GM21390 (cell line): ENCODE data around the gene EIF2B2.
"Not testable (repeated sequence)": the region's sequence is repeated elsewhere in the genome, so short reads cannot be mapped to it uniquely, and the experiment has no call there.

Experiments used
- ATAC-seq: cut with Tn5 transposase; IDR thresholded peaks from one replicate; pipeline ENCODE4 v1.9.1; 2021; ENCODE audit not compliant: unreplicated experiment

EIF2B2 gene

DNA sequence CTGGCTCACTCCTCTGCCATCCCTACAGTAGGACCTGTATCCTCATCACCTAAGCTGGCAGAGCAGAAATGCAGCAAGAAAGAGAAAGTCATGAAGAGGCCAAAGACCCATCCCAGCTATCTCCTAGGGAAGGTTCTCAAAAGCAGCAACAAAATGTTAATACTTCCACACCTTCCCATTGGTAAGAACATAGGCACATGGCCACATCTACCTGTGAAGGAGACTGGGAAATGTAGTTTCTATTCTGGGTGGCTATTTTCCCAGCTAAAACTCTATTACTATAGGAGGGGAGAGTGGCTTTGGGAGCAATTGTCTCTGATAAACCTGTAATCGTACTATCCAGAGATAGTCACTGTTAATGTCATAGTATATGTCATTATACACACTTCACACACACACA, 13.7 kb upstream of the EIF2B2 start:
- no peak for ATAC-seq

DNA sequence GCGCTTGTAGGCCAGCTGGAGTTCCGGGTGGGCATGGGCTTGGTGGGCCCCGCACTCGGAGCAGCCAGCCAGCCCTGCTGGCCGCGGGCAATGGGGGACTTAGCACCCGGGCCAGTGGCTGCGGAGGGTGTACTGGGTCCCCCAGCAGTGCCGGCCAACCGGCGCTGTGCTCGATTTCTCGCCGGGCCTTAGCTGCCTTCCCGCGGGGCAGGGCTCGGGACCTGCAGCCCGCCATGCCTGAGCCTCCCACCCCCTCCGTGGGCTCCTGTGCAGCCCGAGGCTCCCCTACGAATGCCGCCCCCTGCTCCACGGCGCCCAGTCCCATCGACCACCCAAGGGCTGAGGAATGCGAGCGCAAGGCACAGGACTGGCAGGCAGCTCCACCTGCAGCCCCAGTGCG, 8.5 kb upstream of the EIF2B2 start:
- not testable (repeated sequence) for ATAC-seq

DNA sequence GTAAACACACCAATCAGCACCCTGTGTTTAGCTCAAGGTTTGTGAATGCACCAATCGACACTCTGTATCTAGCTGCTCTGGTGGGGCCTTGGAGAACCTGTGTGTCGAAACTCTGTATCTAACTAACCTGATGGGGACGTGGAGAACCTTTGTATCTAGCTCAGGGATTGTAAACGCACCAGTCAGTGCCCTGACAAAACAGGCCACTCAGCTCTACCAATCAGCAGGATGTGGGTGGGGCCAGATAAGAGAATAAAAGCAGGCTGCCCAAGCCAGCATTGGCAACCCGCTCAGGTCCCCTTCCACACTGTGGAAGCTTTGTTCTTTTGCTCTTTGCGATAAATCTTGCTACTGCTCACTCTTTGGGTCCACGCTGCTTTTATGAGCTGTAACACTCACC, 6.9 kb upstream of the EIF2B2 start:
- ATAC-seq, result not testable (repeated sequence)

DNA sequence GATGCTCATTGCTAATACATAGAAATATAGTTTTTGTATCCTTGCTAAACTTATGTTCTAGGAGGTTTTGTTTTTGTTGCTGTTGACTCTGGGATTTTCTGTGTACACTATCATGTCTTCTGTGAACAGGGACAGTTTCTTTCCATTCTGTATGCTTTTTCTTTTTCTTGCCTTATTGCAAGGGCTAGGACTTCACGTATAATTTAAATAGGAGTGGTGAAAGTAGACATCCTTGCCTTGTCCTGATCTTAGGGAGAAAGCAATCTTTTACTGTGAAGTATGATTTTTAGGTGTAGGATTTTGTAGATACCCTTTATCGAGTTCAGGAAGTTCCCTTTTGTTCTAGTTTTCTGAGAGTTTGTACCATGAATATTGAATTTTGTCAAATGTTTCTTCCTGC, 1.5 kb upstream of the EIF2B2 start:
- no peak for ATAC-seq

DNA sequence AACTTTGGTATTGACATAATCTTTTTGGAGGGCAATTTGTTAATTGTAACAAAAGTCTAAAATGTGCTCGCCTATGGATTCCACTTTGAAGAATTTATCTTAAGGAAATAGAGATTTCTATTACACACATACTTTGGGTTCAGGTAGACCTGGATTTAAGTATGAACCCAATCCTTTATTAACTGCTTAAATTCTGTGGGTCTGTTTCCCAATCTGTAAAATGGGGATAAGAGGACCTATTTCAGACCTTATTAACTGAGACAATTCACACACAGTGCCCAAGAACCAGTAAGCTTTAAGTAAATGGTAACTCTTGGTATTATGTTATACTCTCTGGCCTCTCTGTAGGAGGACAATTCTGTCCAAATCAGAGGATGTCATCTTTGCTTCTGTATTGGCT, 822 bp upstream of the EIF2B2 start:
- ATAC-seq, result no peak

DNA sequence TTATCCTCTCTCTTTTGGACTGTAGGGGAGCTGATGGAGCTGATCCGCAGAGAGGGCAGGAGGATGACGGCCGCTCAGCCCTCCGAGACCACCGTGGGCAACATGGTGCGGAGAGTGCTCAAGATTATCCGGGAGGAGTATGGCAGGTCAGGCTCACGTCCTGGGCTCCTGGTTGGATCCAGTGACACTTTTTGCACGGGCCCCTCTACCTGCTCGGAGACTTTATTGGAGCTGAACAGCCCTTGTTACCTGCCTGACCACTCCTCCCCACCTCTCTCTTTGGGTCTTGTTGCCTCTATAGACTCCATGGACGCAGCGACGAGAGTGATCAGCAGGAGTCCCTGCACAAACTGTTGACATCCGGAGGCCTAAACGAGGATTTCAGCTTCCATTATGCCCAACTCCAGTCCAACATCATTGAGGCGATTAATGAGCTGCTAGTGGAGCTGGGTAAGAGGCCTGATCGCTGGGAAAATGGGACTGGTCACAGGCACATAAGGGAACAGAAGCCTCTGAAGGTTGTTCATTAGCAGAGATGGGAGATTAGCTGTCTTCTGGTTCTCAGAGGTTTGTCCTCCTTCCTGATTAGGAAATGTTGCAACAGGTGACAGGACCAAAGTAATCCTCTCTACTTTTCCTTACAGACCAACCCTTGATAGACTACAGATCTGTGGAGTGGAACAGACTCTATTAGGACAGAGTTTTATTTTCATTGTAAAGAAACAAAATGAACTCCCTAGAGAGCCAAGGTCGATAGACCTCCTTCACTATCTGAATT, 718 bp downstream of the EIF2B2 start:
- no peak for ATAC-seq

DNA sequence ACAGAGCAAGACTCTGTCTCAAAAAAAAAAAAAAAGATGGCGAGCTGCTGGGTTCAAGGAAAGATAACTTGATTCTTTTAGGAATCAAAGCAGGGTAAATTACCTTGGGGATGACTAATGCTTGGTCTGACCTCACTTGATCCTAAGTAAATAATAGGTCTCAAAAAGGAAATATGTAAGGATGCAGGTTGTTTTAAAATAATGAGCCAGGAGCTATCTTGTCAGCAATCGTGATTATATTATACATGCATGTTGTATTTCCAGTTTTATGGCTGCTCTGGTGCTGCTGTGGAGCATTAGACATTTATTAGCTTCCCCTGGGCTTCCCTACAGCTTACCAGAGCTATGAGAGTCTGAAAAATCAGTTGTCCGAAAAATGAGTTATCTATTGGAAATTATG, 2.6 kb downstream of the EIF2B2 start:
- ATAC-seq, result no peak

DNA sequence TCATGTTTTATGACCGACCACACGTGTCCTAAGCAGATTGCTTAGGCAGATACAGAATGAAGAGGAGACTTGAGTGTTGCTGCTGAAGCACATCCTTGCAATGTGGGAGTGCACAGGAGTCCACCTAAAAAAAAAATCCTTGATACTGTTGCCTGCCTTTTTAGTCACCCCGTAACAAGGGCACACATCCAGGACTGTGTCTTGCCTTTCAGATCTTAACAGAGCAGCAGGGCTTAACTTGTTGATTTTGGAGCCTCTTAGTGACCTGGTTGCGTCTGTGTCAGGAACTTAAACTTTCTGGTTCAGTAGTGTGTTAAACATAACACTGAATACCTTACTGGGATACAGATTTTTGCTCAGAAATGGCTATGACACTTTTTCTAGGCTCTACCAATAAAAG, 6.5 kb downstream of the EIF2B2 start:
- ATAC-seq, result no peak

DNA sequence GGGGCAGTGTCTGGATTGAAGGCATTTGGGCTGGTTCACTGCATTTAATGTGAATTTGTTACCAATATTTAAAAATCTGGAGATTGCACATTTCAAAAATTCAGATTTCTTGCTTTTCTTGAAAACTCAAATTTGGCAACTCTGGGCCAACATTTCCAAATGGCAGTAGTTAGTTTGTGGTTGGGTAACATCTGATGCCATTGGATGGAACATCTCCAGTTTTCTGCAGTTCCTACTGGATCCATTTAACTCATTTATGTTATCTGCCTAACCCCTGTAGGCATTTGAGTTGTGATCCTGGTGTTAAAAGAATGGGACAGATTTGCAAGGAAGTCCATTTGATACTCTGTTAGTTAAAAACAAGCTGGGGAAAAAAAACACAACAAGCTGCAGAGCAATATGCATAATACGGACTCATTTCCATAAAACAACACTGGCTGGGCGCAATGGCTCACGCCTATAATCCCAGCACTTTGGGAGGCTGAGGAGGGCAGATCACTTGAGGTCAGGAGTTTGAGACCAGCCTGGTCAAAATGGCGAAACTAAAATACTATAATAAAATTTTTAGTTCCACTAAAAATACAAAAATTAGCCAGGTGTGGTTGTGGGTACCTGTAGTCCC, 7.9 kb downstream of the EIF2B2 start:
- no peak for ATAC-seq

DNA sequence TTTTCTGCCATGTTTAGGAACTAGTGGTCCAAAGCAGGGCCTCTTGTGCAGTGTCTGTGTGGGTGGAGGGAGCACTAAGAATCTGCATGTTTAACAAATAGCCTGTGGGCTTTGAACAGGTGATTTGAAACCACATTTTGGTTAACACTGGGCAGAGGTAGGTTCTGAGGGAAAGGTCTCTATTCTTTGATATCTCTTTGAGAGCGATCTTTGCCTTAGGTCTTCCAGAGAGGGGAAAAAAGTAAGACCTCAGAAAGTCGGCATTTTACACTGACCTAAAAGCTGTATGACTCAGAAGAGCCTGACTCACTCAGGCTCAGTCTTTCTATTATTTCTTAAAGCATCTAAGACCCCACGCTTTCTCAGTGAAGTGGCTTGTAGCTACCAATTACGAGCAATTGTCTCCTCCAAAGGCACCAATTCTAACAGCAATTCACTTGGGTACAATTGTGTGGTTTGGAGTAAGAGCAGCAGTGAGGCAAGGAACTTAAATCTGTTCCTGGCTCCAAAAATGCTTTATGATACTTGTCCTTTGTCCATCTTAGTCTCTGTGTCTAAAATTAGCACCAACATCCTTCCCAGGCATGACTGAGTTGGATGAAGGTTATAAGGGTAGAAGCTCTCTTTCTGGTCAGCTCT, 8.8 kb downstream of the EIF2B2 start:
- no peak for ATAC-seq

DNA sequence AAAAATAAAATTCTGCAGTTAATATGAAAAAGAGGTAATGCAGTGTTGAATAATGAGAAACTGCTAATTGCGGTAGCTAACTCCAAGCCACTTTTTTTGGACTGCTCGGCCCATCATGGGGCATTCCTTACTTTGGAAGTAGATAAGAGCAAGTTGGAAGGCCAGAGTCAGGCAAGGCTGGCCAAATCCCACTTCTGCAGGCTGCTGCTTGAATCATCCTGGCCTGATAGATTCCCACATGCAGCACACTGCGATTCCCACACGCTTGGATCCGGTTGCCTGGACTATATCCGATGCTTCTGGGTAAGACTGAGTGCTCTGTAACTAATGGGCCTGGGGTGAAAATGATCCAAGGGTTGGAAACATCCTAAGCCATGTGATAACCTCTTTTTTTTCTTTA, 10.6 kb downstream of the EIF2B2 start:
- ATAC-seq, result no peak

DNA sequence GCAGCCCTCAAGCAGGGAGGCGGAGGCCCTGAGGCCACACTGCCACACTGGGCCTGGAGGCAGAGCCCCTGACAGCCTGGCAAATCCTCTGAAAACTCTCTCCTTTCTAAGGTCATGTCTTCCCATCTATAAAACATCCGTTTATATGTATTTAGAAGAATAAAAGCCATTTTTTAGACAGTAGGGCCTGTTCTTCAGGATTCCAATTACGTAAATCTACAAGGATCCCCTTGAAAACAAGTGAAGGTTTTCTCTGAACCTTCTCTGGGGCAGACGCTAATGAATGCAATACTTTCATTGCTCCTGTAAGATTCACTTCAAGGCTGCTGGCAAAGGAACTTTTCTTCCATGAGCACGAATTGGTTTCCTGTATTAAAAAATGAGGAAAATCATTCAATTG, 12.8 kb downstream of the EIF2B2 start:
- no peak for ATAC-seq

DNA sequence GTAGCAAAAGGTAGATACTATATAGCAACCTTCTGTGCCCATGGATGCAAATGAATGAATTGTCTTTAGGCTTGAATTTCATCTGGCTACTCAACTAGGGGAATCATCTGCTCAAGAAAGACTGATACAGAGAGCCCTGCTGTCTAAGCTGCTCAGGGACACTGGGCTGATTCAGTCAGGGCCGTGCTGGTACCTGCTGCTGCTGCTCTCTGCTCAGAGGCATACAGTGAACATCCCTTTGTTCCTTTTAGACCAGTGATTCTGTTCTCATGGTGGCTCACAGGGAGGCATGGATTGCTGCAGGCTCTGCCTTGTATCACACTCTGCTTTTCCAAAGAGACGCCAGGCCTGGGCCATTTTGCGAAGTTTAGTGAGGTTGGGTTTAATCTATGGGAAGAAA, 14.1 kb downstream of the EIF2B2 start:
- no peak for ATAC-seq

DNA sequence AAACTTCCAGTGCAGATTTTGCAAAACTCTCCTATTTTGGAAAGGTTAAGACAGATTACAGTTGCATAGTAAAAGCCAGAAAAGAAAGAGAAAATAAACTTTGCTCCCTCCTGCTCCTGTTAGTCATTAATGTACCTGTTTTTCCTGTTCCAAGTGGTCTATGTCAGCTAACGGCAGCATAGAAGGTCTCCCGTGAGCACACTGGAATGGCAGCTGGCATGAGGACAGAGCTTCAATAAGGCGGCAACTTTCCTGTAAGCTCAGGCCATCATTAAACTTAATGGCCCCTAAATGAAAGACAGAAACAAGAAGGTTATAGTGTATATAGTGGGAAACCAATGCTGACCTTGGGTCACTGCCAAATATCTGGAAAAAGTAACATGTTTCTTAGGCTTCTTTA, 16.0 kb downstream of the EIF2B2 start:
- no peak for ATAC-seq

DNA sequence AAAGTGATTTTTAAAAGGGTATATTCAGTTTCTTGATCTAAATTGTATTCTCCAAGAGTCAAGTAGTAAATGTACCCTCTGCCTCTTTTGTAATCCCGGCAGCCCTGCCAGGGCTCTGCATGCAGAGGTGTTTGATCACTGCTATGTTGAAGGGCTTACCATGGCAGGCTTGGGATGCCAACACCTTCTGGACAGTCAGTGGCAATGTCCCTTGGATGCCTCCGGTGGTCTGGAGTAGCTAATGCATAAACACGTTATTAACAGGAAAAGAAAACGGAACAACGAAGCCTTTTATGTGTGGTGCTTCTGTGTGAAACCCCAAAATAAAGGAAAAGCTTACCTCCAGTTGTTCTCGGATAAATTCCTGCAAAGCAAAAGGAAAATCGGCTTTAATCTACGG, 19.9 kb downstream of the EIF2B2 start:
- no peak for ATAC-seq

DNA sequence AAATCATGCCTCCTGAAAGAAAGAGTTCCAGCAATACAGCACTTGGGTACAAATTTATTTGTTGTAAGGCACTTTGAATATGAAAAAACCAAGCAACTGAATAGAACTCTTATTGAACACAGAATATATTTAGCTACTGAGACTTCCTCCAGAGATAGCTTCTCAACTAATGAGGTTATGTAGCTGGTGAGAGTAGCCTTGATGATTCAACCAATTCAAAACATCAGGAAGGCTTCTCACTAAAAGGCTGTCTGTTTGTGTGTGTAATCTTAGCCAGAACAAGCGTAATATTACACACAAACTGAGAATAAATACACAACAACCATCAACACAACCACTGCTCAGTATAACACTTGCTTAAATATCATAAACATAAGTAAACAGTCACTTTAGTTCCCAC, 20.4 kb downstream of the EIF2B2 start:
- ATAC-seq, result no peak

DNA sequence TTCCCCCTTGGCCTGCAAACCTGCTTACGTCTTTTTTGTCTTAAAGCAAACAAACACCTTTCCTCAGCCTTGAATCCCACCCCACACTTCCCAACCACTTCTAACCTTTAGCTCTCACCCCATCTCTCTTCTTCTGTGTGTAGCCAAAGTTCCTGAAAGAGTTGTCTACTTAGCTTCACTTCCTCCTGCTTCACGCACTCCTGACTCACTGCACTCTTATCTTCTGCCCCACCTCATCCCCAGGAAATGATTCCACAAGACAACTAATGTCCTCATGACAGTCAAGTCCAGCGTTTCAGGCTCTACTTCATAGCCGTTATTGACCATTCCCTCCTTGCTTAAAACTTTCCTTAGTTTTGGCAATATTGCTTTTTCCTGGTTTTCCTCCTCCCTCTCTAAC, 22.4 kb downstream of the EIF2B2 start:
- no peak for ATAC-seq

DNA sequence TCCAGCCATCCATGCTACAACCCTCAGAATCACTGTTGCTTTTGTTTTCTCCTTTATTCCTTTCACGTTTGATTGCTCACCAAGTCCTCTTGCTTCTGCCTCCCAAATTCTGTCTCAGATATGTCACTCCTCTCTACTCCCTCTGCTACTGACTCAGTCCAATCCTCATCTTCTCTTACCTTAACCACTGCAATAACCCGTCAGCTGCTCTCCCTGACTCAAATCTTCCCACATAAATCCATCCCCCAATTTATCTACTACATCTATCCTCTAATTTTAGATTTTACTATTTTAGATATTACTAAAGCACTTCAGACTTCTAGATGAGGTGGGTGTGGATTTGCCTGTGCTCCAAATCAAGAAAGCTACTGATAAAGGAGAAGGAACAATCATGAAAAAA, 23.2 kb downstream of the EIF2B2 start:
- ATAC-seq, result no peak

DNA sequence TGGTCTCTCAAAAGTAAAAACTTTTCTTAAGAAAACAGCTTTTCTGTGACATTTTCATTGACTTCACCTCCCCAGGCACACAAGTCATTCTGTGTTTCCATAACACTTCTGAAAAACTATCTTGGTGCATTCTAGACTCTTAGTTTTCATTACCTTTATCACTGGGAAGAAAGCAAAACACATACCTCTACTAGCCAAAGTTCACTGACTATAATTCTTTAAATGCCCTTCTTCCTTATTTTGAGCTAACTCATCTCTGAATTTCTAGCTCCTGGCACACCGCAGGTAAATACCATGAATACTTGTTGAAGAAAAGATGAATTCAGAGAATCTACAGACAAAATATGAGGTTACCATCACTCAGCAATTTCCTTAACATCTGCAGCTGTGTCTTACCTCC, 27.4 kb downstream of the EIF2B2 start:
- no peak for ATAC-seq

DNA sequence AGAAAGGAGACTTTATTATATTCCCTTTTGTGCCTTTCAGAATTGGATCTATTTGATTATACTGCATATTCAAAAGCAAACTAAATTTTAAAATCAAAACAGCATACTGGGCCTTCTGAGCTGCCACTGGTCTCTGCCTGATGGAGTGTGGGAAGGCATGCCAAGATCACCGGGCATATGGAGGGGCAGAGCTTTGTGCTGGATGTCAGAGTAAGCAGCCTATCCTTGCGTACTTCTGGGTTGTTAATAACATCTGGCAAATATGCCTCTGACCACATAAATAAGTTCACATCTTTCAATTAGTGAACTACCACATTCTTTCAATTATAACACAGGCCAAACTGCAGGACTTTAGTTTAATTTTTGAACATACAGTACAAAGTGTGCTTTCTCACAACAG, 30.2 kb downstream of the EIF2B2 start:
- no peak for ATAC-seq

DNA sequence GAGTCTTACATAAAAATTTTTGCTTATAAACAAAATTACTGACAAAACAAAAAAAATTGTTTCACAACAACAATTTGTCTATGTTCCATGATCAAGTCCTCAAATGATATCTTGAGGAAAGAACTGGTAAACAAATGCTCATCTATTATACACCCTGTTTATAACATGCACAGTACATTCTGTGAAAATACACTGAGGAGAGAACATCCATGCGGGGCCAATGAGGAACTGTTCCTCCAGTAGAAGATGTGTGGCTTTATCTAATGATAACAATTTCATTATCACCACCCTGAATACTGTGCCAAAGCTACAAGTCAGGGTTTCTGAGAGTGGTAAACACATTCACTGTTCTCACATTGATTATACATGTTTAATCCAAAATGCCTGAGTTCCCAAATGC, 37.8 kb downstream of the EIF2B2 start:
- ATAC-seq, result no peak

DNA sequence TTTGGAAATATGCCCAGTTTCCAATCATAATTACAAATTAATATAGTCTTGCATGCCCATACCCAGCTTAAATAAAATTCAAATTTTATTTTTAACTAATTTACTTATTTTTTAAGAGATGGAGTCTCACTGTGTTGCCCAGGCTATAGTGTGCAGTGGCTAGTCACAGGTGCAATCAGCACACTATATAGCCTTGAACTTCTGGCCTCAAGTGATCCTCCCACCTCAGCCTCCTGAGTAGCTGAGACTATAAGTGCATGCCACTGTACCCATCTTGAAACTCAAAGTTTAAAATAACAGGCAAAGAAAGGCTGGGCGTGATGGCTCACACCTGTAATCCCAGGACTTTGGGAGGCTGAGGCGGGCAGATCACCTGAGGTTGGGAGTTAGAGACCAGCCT, 38.2 kb downstream of the EIF2B2 start:
- no peak for ATAC-seq

DNA sequence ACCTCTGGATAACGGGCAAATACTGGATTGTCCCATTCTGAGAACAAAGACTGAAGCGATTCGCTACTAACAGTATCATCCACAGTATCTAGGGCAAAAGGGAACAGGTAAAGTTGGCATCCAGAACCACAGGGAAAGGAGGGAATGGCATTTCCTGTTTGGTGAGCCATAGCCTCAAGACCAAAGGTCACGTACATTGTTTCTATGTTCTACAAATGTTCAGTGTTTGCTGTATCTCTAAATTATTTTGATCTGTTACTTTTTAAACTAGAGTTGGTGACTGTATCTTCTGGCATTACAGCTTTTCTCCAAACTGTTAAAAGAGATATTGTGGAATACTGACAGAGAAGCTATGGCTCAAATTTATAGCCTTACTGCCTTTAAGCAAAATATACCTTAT, 38.9 kb downstream of the EIF2B2 start:
- ATAC-seq, result no peak
